ENCODE results near the gene IL1RN. TPM values are rescaled to one million over a fixed set of nuclear protein-coding genes. Genes with fewer than 3 reads are reported as not detected.
A peak's percentile ranks its signal among the peaks of the same experiment; 100 is the strongest.

The IL1RN gene
- total and polyA plus RNA-seq, 2 of the 13 experiments (the other 11 are each of a cell fraction or from before 2014, with no cell fraction given) = 21.2 to 101 TPM

DNA sequence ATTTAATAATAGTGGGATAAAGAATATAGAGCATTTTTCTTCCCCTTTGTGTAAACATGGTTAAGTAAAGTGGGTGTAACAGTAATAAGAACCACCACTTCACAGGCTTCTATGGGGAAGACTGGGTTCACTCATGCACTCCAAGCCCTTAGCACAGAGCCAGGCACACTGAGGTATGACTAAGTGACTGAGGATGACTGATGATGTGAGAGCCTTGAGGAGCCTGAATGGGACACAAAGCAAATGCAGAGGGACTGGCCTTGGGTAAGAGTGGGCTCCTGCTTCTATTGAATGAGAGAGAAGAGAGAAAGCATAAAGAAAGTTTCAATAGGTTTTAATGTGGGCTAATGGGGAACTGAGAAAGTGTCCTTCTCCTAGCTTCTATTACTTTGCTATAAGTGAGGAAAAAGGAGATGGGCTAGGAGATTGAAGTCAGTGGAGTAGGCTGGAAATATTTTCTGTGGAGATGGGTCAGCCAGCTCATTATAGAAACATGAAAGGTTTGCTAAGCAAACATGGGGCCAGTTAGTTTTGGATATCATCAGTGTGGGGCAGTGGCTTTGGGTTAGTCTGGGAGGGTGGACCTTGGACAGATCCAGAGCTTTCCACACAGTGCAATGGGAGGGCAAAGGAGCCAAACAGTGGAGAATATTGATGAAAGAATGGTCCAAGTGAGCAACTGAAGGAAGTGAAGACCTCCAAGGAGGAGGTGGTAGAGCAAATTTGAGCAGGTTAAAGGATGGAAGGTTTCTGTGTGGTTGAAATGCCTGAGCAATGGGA is 39.0 kb upstream of the IL1RN start (continued):
- no peak for TF ChIP-seq ARHGAP35 (CRISPR knock-in tag; IDR thresholded peaks at IDR 0.05; ENCODE audit: borderline replicate concordance)
- TF ChIP-seq, protein P1, sequence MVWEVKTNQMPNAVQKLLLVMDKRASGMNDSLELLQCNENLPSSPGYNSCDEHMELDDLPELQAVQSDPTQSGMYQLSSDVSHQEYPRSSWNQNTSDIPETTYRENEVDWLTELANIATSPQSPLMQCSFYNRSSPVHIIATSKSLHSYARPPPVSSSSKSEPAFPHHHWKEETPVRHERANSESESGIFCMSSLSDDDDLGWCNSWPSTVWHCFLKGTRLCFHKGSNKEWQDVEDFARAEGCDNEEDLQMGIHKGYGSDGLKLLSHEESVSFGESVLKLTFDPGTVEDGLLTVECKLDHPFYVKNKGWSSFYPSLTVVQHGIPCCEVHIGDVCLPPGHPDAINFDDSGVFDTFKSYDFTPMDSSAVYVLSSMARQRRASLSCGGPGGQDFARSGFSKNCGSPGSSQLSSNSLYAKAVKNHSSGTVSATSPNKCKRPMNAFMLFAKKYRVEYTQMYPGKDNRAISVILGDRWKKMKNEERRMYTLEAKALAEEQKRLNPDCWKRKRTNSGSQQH (CRISPR knock-in tag; IDR thresholded peaks at IDR 0.05; ENCODE audit: low read depth) = no peak
- TF ChIP-seq, protein P2, sequence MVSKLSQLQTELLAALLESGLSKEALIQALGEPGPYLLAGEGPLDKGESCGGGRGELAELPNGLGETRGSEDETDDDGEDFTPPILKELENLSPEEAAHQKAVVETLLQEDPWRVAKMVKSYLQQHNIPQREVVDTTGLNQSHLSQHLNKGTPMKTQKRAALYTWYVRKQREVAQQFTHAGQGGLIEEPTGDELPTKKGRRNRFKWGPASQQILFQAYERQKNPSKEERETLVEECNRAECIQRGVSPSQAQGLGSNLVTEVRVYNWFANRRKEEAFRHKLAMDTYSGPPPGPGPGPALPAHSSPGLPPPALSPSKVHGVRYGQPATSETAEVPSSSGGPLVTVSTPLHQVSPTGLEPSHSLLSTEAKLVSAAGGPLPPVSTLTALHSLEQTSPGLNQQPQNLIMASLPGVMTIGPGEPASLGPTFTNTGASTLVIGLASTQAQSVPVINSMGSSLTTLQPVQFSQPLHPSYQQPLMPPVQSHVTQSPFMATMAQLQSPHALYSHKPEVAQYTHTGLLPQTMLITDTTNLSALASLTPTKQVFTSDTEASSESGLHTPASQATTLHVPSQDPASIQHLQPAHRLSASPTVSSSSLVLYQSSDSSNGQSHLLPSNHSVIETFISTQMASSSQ (IDR thresholded peaks at IDR 0.05; ENCODE audit: low read depth) = no peak
- TF ChIP-seq, protein P2 (CRISPR knock-in tag; IDR thresholded peaks at IDR 0.05; ENCODE audit: borderline replicate concordance) = no peak
- TF ChIP-seq ZFP90 (CRISPR knock-in tag; IDR thresholded peaks at IDR 0.05; ENCODE audit: borderline replicate concordance) = no peak
- TF ChIP-seq ZNF75D (CRISPR knock-in tag; IDR thresholded peaks at IDR 0.05; ENCODE audit: borderline replicate concordance) = no peak
- TF ChIP-seq ZNF564 (CRISPR knock-in tag; IDR thresholded peaks at IDR 0.05) = no peak; the same call in 1 of the 2 replicates
- TF ChIP-seq, protein P3, sequence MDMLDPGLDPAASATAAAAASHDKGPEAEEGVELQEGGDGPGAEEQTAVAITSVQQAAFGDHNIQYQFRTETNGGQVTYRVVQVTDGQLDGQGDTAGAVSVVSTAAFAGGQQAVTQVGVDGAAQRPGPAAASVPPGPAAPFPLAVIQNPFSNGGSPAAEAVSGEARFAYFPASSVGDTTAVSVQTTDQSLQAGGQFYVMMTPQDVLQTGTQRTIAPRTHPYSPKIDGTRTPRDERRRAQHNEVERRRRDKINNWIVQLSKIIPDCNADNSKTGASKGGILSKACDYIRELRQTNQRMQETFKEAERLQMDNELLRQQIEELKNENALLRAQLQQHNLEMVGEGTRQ (IDR thresholded peaks at IDR 0.05; ENCODE audit: low read depth, low read length) = no peak
- TF ChIP-seq, protein P3 (CRISPR knock-in tag; IDR thresholded peaks at IDR 0.05; ENCODE audit: borderline replicate concordance) = no peak
- no peak for TF ChIP-seq MZF1 (CRISPR knock-in tag; IDR thresholded peaks at IDR 0.05; ENCODE audit: borderline replicate concordance)
- peak; percentile 84 for TF ChIP-seq ZMYM4 (CRISPR knock-in tag; IDR thresholded peaks at IDR 0.05)
- no peak for TF ChIP-seq TEAD2 (CRISPR knock-in tag; IDR thresholded peaks at IDR 0.05)
- no peak for TF ChIP-seq CCDC6 (CRISPR knock-in tag; IDR thresholded peaks at IDR 0.05)
- TF ChIP-seq FOXK2 (IDR thresholded peaks at IDR 0.05) = no peak
- TF ChIP-seq MIER3 (CRISPR knock-in tag; IDR thresholded peaks at IDR 0.05; ENCODE audit: borderline replicate concordance) = peak; percentile 79; the same call in 1 of the 2 replicates
- no peak for TF ChIP-seq ZC3H4 (CRISPR knock-in tag; IDR thresholded peaks at IDR 0.05; ENCODE audit: borderline replicate concordance)
- TF ChIP-seq ZGPAT (CRISPR knock-in tag; IDR thresholded peaks at IDR 0.05) = peak; percentile 69; the same call in 1 of the 2 replicates
- no peak for TF ChIP-seq ZBTB38 (CRISPR knock-in tag; IDR thresholded peaks at IDR 0.05)
- TF ChIP-seq PAWR (CRISPR knock-in tag; IDR thresholded peaks at IDR 0.05; ENCODE audit: borderline replicate concordance) = no peak
- TF ChIP-seq ZNF333 (CRISPR knock-in tag; IDR thresholded peaks at IDR 0.05; ENCODE audit: borderline replicate concordance) = no peak
- no peak for TF ChIP-seq POLR2A (IDR thresholded peaks at IDR 0.05; ENCODE audit: insufficient read depth in 1 of 2, low read depth in 2 of 2, low read length in 2 of 2)
- TF ChIP-seq ZSCAN22 (CRISPR knock-in tag; IDR thresholded peaks at IDR 0.05) = no peak
